ENCODE results near the gene SHB. TPM values are rescaled to one million over a fixed set of nuclear protein-coding genes. Genes with fewer than 3 reads are reported as not detected.

SHB gene
- total RNA-seq, 2 donors from 2014 or later = 33.9 to 39.9 TPM

GRCh38 chr9:38079461-38080031, 10.5 kb upstream of the SHB start:
- peaks cover 0 to 19% of the 10 kb centered on the region in 2 donors for H3K4me1 ChIP-seq
- H3K36me3 ChIP-seq = no peaks in the 10 kb centered on the region
- no peak overlapping the region for H3K27ac ChIP-seq
- H3K4me3 ChIP-seq = no peak overlapping the region
- peak; percentile 62 for DNase-seq (ENCODE audit: low spot score)
- TF ChIP-seq CTCF (IDR thresholded peaks at IDR 0.05) = no peak
- H3K27me3 ChIP-seq = no peaks in the 10 kb centered on the region
- no peaks in the 10 kb centered on the region for H3K9me3 ChIP-seq

GRCh38 chr9:38075272-38075671, 6.2 kb upstream of the SHB start:
- H3K4me3 ChIP-seq = no peak overlapping the region
- peaks cover 0 to 1% of the 10 kb centered on the region in 2 donors for H3K4me1 ChIP-seq
- peak; percentile 28 for DNase-seq (ENCODE audit: low spot score)
- H3K27ac ChIP-seq = no peak overlapping the region
- H3K27me3 ChIP-seq = no peaks in the 10 kb centered on the region
- TF ChIP-seq CTCF (IDR thresholded peaks at IDR 0.05) = no peak
- no peaks in the 10 kb centered on the region for H3K9me3 ChIP-seq
- H3K36me3 ChIP-seq = no peaks in the 10 kb centered on the region

- Histone ChIP-seq H3K36me3 (no peaks in the 10 kb centered on the region), H3K27ac (no peak overlapping the region), H3K4me1 (peaks cover 0 to 9% of the 10 kb centered on the region in 2 donors), H3K4me3 (no peak overlapping the region), H3K27me3 (no peaks in the 10 kb centered on the region), H3K9me3 (no peaks in the 10 kb centered on the region)
- peak; percentile 57 for DNase-seq (ENCODE audit: low spot score)
- no peak for TF ChIP-seq CTCF (IDR thresholded peaks at IDR 0.05)
These were observed 5.5 kb upstream of the SHB start for GRCh38 chr9:38074441-38074961.

- TF ChIP-seq CTCF (IDR thresholded peaks at IDR 0.05) = no peak
- DNase-seq (ENCODE audit: low spot score) = peak; percentile 30
- Histone ChIP-seq H3K4me1 (peaks cover 0 to 9% of the 10 kb centered on the region in 2 donors), H3K27ac (no peak overlapping the region), H3K4me3 (no peak overlapping the region), H3K27me3 (no peaks in the 10 kb centered on the region), H3K36me3 (no peaks in the 10 kb centered on the region), H3K9me3 (no peaks in the 10 kb centered on the region)
These were observed 4.9 kb upstream of the SHB start for GRCh38 chr9:38073882-38074281.

- DNase-seq (ENCODE audit: low spot score) = no peak
- Histone ChIP-seq H3K9me3 (no peaks in the 10 kb centered on the region), H3K4me1 (peaks cover 0 to 24% of the 10 kb centered on the region in 2 donors), H3K36me3 (no peaks in the 10 kb centered on the region), H3K4me3 (no peak overlapping the region), H3K27me3 (no peaks in the 10 kb centered on the region), H3K27ac (no peak overlapping the region)
- TF ChIP-seq CTCF (IDR thresholded peaks at IDR 0.05) = no peak
These were observed 2.6 kb upstream of the SHB start for GRCh38 chr9:38071470-38072134.
